Mammary epithelial cell (primary cell): ENCODE data around the gene SPECC1L.

Experiments
- EZH2 ChIP-seq: IDR thresholded peaks from 2 replicates; pipeline ENCODE4 v1.6.1; 2012; ENCODE audit warnings: low read length, inconsistent platforms, borderline replicate concordance
- TF ChIP-seq, protein P1 (sequence below), 2 donors: IDR thresholded peaks in 1 of 2; conservative IDR thresholded peaks in 1 of 2; 2 replicates each; pipeline ENCODE4 v1.5.1; 2011 to 2012; ENCODE audit warnings: inconsistent platforms in 2 of 2, low read length in 2 of 2, mild to moderate bottlenecking in 2 of 2, control low read depth in 1 of 2, low read depth in 1 of 2; ENCODE audit not compliant: insufficient read depth in 1 of 2; ENCODE audit errors: extremely low read depth in 1 of 2

DNA sequence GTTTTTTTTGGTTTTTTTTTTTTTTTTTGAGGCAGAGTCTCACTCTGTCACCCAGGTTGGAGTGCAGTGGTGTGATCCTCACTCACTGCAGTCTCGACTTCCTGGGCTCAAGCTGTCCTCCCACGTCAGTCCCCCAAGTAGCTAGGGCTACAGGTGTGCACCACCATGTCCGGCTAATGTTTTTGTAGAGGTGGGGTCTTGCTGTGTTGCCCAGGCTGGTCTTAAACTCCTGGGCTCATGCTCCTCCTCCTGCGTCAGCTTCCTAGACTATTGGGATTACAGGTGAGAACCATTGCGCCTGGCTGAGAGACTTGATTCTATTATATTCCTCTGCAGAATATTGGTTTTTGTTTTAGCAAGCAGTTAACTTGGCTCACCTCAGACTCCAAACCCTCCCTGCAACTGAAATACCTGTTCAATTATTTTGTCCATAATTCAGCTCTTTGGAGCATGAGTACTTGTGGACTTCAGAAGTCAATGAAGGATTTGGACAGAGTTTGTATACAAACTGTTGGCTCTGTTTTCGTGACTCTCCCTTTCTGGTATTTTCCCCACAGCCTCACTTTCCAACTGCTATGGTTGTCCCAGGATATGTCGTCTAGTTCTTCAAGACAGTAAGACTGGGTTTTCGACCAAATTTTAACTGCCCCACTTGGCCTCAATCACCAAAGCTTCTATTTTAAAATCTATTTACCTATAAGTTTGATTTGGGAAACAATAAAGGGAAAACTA is 87.6 kb downstream of the SPECC1L start:
- TF ChIP-seq EZH2, result no peak
- TF ChIP-seq, protein P1, sequence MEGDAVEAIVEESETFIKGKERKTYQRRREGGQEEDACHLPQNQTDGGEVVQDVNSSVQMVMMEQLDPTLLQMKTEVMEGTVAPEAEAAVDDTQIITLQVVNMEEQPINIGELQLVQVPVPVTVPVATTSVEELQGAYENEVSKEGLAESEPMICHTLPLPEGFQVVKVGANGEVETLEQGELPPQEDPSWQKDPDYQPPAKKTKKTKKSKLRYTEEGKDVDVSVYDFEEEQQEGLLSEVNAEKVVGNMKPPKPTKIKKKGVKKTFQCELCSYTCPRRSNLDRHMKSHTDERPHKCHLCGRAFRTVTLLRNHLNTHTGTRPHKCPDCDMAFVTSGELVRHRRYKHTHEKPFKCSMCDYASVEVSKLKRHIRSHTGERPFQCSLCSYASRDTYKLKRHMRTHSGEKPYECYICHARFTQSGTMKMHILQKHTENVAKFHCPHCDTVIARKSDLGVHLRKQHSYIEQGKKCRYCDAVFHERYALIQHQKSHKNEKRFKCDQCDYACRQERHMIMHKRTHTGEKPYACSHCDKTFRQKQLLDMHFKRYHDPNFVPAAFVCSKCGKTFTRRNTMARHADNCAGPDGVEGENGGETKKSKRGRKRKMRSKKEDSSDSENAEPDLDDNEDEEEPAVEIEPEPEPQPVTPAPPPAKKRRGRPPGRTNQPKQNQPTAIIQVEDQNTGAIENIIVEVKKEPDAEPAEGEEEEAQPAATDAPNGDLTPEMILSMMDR (conservative IDR thresholded peaks at IDR 0.05 in 1 of 2, IDR thresholded peaks at IDR 0.05 in 1 of 2; ENCODE audit: extremely low read depth in 1 of 2, insufficient read depth in 1 of 2, low read depth in 1 of 2, low read length in 2 of 2), result no peak
